Epithelial cell of proximal tubule (primary cell): Measurements from ENCODE around the gene MUC6. TPM values are rescaled to one million over a fixed set of nuclear protein-coding genes. Genes with fewer than 3 reads are reported as not detected.

Experiments
- DNase-seq: peaks from one replicate; pipeline ENCODE4 v3.0.0-alpha.2; 2011; ENCODE audit warnings: low read depth
- H3K4me3 ChIP-seq: 2 replicates; pipeline ENCODE4 v1.5.1; 2011; ENCODE audit warnings: low read depth, mild to moderate bottlenecking, low read length
- CTCF ChIP-seq: conservative IDR thresholded peaks from 2 replicates; pipeline ENCODE4 v1.5.1; 2012; ENCODE audit warnings: low read depth, mild to moderate bottlenecking, low read length
- total RNA-seq: library from RNA; depleted of rRNA; stranded (reverse); fragments of >200 nt; gene quantifications from 2 replicates; pipeline ENCODE4 v1.2.3, GENCODE V29; 2015

The MUC6 gene
- total RNA-seq, 1 donor from 2014 or later: not detected

GRCh38 chr11:1026163-1026450 lies 10.4 kb downstream of the MUC6 start:
- no peak overlapping the region for H3K4me3 ChIP-seq
- DNase-seq: no peak
- no peak for TF ChIP-seq CTCF

GRCh38 chr11:1025410-1026162 lies 10.9 kb downstream of the MUC6 start:
- H3K4me3 ChIP-seq: no peak overlapping the region
- DNase-seq: no peak
- no peak for TF ChIP-seq CTCF

- DNase-seq: no peak
- TF ChIP-seq CTCF: no peak
- no peak overlapping the region for H3K4me3 ChIP-seq
These were observed 11.7 kb downstream of the MUC6 start for GRCh38 chr11:1024597-1025409.

- TF ChIP-seq CTCF: no peak
- no peak overlapping the region for H3K4me3 ChIP-seq
- no peak for DNase-seq
These were observed 12.5 kb downstream of the MUC6 start for GRCh38 chr11:1023811-1024596.

GRCh38 chr11:1022908-1023810 lies 13.4 kb downstream of the MUC6 start:
- no peak overlapping the region for H3K4me3 ChIP-seq
- no peak for DNase-seq
- no peak for TF ChIP-seq CTCF

- no peak for TF ChIP-seq CTCF
- H3K4me3 ChIP-seq: no peak overlapping the region
- DNase-seq: no peak
These were observed 14.1 kb downstream of the MUC6 start for GRCh38 chr11:1022411-1022810.
